Measurements from ENCODE around the gene IRAG1. TPM values are rescaled to one million over a fixed set of nuclear protein-coding genes. Genes with fewer than 3 reads are reported as not detected.

The IRAG1 gene
- total RNA-seq, 1 donor from 2014 or later, result 18.0 TPM

GRCh38 chr11:10676919-10677318 is 16.6 kb downstream of the IRAG1 start:
- intact Hi-C loops (cut with DNase I), result no loop called here
- Histone ChIP-seq H3K27ac (no peak overlapping the region), H3K27me3 (no peaks in the 10 kb centered on the region), H3K9me3 (no peaks in the 10 kb centered on the region), H3K36me3 (no peaks in the 10 kb centered on the region), H3K4me3 (no peak overlapping the region), H3K4me1 (peaks cover 26% of the 10 kb centered on the region)
- DNase-seq, result no peak
- no peak for TF ChIP-seq CTCF (IDR thresholded peaks at IDR 0.05)
- no peak for ATAC-seq

GRCh38 chr11:10674911-10675440 is 18.6 kb downstream of the IRAG1 start:
- ATAC-seq (peak; percentile 53), DNase-seq (no peak)
- H3K27ac ChIP-seq, result peak overlapping the region; percentile 73
- no peaks in the 10 kb centered on the region for H3K9me3 ChIP-seq
- no peaks in the 10 kb centered on the region for H3K36me3 ChIP-seq
- no peak for TF ChIP-seq CTCF (IDR thresholded peaks at IDR 0.05)
- intact Hi-C loops (cut with DNase I), result no loop called here
- peaks cover 31% of the 10 kb centered on the region for H3K4me1 ChIP-seq
- peak overlapping the region; percentile 7 for H3K4me3 ChIP-seq
- H3K27me3 ChIP-seq, result no peaks in the 10 kb centered on the region

GRCh38 chr11:10674440-10674855 is 19.1 kb downstream of the IRAG1 start:
- H3K4me1 ChIP-seq, result peaks cover 36% of the 10 kb centered on the region
- intact Hi-C loops (cut with DNase I), result no loop called here
- H3K4me3 ChIP-seq, result peak overlapping the region; percentile 7
- DNase-seq, result no peak
- no peaks in the 10 kb centered on the region for H3K9me3 ChIP-seq
- peak overlapping the region; percentile 73 for H3K27ac ChIP-seq
- no peak for TF ChIP-seq CTCF (IDR thresholded peaks at IDR 0.05)
- H3K27me3 ChIP-seq, result no peaks in the 10 kb centered on the region
- H3K36me3 ChIP-seq, result no peaks in the 10 kb centered on the region
- peak; percentile 24 for ATAC-seq

GRCh38 chr11:10673501-10674062 is 20.0 kb downstream of the IRAG1 start:
- Histone ChIP-seq H3K27ac (no peak overlapping the region), H3K4me3 (no peak overlapping the region), H3K4me1 (peaks cover 45% of the 10 kb centered on the region), H3K9me3 (no peaks in the 10 kb centered on the region), H3K36me3 (no peaks in the 10 kb centered on the region), H3K27me3 (no peaks in the 10 kb centered on the region)
- DNase-seq, result no peak
- TF ChIP-seq CTCF (IDR thresholded peaks at IDR 0.05), result no peak
- ATAC-seq, result no peak
- intact Hi-C loops (cut with DNase I), result no loop called here

- ATAC-seq (peak; percentile 53), DNase-seq (no peak)
- H3K4me3 ChIP-seq, result no peak overlapping the region
- intact Hi-C loops (cut with DNase I), result no loop called here
- H3K27ac ChIP-seq, result no peak overlapping the region
- H3K9me3 ChIP-seq, result no peaks in the 10 kb centered on the region
- no peaks in the 10 kb centered on the region for H3K36me3 ChIP-seq
- H3K27me3 ChIP-seq, result no peaks in the 10 kb centered on the region
- H3K4me1 ChIP-seq, result peaks cover 48% of the 10 kb centered on the region
- no peak for TF ChIP-seq CTCF (IDR thresholded peaks at IDR 0.05)
Measured at GRCh38 chr11:10670099-10670498, 23.5 kb downstream of the IRAG1 start.
